CD4-positive, alpha-beta T cell treated with Interleukin-10 for 1 hour (primary cell): ENCODE results near the gene EIF4A3.
"Not testable (repeated sequence)": the region's sequence is repeated elsewhere in the genome, so short reads cannot be mapped to it uniquely, and the experiment has no call there.

Source experiments
- DNase-seq: peaks from one replicate; pipeline ENCODE4 v3.0.0-alpha.2; 2020

Gene EIF4A3

DNA sequence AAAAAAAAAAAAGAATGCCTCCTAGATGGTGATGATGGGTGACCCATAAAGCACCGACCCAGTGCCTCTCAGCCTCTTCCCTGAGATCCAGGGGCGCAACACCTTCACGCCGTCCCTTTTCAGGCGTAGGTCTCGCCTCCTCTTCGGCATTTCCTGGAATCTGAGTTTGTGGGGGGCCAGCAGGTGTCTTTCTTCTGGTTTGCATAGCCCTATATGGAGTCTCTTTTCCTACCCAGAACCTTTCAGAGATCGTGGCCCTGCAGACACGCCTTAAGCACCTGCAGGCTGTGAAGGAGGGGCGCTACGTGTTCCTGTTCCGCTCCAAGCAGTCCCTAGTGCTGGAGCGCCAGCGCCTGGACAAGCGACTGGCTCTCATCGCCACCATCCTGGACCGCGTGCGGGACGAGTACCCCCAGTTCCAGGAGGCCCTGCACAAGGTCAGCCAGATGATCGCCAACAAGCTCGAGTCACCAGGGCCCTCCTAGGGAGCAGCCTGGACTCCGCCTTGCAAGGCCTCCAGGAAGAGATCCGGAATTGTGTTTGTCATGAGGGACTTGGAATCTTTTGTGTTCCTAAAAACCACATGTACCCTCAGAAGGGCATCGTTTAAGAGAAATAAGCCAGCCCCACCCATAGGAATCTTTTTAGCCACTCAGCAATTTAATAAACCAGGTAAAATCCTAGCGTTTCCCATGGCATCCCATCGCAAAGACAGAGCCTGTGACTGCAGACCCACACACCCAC lies 47.5 kb downstream of the EIF4A3 start:
- no peak for DNase-seq

DNA sequence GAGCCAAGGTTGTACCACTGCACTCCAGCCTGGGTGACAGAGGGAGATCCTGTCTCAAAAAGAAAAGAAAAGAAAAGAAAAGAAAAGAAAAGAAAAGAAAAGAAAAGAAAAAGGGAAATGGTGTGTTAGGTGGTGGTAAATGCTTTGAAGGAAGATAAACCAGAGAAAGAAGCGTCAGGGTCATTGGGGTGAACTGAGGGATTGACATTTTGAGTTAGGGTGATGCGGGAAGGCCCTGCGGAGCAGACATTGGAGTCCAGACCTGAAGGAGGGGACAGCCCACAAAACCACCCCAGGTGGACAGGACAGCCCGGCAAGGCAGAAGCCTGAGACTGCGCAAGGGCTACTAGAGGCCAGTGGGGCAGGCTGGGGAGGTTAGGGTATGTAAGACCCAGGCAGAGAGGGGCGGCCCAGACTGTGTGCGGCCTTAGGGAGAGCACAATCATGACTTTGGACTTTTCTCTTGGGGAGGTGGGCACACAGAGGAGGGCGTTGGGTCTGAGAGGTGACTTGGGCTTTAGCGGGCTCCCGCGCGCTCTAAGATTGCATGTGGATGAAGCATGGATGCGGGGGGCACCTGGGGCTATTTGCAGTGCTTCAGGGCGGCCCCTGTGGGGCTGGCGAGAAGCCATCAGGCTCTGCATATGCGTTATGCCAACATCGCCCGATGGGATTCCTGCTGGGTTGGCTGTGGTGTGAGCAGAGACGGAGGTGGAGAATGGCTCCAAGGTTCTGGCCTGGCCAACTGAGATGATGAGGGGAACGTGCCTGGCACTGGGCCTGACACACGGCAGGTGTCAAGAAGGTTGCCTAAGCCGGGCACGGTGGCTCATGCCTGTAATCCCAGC lies 48.9 kb downstream of the EIF4A3 start:
- no peak for DNase-seq

DNA sequence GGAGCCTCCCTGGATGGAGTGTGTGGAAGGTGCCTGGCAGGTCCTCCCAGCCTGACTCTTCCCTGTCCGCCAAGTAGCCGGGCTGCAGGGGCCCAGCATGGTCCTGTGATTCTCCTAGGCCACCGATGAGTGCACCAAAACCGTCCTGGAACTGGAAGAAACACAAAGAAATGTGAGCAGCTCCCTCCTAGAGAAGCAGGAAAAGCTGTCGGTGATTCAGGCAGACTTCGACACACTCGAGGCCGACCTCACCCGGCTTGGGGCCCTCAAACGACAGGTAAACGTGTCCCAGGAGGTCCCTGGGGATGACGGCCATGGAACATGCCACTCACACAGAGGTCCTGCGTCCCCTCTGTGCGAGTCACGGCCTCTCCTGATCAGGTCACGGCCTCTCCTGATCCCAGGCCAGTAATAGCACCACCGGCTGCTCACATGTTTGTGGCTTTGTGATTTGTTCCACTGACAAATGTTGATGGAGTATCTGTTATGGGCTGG lies 49.8 kb downstream of the EIF4A3 start:
- no peak for DNase-seq

DNA sequence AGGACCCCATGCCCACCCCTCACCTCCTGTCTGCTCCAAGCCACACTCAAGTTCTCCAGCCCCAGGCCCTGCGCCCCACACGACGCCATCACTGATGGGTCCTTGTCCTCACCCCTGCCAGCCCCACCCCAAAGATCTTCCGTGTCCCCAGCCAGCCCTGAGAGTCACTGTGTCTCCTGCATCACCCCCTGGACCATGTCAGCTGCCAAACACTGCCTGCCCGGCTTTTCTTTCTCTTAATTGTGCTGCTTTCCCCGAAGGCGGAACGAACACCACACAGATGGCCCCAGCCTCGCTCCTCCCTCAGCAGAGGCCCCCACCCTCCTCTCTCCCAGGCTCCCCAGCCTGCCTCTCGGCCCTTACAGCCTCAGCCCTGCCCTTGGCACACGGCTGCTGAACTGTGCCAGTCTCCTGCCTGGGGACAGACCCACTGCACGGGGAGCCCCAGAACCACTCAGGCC lies 50.3 kb downstream of the EIF4A3 start:
- no peak for DNase-seq

DNA sequence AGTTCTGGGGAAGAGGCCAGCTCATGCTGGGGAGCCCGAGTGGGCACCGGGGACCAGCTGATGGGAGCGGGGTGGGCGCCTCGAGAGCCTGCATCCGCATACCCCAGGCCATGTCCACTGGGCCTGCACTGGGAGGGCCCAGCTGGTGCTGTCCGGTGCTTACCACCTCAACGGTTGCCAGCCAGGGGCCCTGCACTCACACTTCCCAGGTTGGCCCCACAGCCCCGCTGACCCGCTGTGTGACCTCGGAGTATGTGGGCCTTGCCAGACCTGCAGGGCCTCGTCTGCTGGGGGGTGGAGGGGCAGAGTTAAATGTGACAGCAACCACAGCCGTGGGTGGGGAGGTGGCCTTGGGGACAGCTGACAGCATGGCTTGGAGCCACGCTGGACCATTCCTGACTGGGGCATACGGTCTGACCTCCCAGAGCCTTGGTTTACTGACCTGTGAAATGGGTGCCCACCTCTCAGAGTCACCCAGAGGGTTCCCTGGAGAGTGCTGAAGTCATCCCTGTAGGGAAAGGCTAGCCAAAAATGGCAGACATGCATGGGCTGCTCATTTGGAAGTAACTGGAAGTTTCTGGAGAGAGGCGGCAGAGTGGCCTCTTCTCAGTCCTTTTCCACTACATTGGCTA lies 51.0 kb downstream of the EIF4A3 start:
- no peak for DNase-seq

DNA sequence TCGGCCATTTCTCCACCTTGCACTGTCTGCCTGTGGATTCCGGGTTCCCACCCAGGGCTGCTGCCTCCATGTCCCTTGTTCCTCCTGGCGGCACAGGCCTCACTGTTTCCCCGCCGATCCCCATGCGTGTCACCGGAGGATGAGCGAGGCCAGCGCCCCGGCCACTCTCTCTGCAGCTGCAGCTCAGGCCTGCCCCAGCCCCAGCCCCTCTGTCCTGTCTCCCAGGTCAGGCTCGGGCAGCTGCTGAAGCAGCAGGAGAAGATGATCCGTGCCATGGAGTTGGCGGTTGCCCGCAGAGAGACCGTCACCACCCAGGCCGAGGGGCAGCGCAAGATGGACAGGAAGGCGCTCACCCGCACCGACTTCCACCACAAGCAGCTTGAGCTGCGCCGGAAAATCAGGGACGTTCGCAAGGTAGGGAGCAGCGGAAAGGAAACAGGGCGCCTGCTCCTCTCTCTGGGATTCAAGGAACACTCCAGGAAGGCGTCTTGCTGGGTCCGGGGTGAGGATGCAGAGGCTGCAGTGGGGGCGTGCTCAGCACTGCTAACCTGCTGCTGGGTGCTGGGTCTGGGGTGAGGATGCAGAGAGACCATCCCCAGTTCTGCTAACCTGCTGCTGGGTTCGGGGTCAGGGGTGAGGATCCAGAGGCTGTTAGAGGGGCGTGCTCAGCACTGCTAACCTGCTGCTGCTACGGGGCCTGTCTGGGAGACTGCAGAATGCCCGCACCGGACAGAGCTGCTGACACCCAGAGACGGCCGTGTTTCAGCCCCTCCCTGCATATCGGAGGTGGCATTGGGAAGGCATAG lies 51.7 kb downstream of the EIF4A3 start:
- DNase-seq, result no peak

DNA sequence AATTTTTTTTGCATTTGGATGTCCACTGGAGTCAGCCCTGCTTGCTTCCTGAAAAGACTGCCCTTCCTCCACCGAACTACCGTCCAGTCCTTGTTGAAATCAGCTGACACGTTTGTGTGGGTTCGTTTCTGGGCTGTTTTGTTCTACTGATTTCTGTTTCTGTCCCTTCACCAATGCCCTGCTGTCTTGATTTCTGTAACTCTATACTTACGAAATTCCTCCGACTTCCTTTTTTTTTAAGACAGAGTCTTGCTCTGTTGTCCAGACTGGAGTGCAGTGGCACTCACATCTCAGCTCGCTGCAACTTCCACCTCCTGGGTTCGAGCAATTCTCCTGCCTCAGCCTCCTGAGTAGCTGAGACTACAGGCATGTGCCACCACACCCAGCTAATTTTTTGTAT lies 54.0 kb downstream of the EIF4A3 start:
- DNase-seq, result no peak

DNA sequence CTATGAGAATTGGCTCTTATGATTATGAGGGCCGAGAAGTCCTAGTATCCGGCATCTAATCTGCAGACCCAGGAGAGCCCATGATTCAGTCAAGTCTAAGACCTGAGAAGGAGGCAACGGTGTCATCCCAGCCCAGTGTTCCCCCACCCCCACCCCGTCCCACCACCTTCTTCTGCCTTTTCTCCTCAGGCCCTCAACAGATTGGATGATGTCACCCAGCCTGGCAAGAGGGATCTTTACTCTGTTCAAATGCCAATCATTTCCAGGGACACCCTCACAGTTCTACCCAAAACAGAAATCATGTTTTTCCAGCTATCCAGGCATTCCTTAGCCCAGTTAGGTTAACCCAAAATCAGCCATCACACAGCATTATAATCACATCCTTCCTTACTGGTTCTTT lies 55.6 kb downstream of the EIF4A3 start:
- no peak for DNase-seq

DNA sequence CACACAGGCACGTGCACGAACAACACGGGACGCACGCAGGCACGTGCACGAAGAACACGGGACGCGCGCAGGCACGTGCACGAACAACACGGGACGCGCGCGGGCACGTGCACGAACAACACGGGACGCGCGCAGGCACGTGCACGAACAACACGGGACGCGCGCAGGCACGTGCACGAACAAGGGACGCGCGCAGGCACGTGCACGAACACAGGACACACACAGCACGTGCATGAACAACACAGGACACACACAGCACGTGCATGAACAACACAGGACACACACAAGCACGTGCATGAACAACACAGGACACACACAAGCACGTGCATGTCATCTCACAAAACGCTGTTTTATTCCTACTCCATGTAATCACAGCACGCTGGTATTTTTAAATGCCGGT lies 56.8 kb downstream of the EIF4A3 start:
- DNase-seq, result not testable (repeated sequence)

DNA sequence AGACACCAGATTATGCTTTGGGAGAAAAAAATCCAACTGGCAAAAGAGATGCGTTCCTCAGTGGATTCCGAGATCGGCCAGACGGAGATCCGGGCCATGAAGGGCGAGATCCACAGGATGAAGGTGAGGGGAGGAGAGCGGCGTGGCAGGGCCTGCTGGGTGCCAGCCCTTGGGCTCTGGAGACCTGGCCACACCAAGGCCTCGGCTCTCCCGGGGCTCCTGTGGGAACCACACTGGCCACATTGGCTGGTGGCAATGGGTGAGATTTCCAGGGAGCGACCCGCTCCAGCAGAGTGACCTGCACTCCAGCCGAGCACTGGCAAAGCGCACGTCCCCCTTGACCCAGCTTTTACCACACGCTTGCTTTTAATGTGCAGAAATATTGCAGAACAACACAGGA lies 57.2 kb downstream of the EIF4A3 start:
- DNase-seq, result no peak

DNA sequence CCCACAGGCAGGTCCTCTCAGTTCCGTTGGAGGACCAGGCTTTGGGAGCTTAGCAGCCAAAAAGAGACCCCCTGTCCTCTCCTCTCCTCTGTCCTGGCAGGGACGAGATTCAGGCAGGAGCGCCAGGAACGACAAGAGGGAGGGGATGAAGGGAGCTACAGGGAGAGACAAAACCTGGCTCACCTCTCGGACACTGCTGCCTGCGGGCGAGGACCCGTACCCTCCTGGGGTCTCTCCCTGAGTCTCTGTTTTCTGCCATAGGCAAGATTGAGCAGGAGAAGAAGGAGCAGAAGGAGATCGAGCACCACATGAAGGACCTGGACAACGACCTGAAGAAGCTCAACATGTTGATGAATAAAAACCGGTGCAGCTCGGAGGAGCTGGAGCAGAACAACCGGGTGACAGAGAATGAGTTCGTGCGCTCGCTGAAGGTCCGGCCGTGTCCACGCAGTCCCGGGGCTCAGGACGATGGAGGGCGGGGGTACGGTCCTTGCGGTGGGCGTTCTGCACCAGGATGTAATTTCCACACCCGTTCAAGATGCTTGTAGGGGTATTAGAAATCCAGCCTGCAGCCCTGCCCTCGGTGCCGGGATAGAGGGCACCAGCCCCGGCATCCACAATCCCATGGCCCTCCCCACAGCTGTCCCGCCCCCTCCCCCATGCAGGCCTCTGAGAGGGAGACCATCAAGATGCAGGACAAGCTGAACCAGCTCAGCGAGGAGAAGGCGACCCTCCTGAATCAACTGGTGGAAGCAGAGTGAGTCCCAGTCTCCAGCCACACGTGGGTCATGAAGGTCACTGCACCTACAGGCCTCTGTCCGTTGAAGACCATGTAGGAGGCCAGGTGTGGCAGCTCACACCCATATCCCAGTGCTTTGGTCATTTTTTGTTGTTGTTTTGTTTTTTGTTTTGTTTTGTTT lies 59.3 kb downstream of the EIF4A3 start:
- DNase-seq, result no peak

DNA sequence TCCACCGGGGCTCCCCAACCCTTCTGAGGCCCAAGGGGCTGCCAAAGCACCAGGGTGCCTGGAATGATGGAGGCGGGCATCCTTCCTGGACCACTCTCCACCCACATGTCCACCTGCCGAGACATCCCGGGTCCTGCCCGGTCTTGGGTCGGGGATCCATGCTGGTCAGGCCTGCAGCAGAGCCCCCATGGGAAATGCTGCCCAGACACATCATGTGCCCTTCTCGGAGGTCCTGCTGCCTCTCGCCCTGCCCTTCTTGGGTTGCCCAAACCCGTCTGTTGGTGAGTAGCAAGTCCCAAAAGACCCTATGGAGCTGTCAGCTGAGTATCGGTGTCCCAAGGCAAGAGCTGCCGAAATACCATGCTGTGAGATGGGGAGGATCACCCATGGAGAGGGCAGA lies 60.3 kb downstream of the EIF4A3 start:
- DNase-seq, result no peak

DNA sequence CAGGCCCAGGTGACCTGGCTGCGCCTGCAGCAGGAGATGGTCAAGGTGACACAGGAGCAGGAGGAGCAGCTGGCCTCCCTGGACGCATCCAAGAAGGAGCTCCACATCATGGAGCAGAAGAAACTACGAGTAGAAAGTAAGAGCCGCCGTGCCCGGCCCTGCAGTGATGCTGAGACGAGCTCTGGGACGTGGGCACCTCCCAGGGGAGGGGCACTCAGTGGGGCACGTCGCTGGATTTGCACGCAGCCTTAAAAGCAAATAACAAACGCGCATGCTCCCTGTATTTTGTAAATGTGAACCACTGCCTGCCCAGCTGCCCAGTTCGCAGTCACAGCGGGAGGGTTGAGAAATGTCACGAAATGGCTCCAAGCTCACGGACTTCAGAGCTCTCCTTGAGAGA lies 60.8 kb downstream of the EIF4A3 start:
- no peak for DNase-seq

DNA sequence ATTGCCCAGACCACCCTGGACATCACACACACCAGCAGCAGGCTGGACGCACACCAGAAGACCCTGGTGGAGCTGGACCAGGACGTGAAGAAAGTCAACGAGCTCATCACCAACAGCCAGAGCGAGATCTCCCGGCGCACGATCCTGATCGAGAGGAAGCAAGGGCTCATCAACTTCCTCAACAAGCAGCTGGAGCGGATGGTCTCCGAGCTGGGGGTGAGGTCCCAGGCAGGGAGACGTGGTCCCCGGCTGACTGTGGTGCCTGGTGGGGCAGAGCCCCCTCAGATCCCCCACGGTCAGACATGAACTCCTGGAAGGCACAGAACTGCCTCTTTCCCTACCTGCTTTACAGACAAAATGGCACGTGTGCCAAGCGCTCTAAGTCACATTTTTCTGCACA lies 62.2 kb downstream of the EIF4A3 start:
- no peak for DNase-seq
